Right forelimb (tissue), 1 donor: Measurements from ENCODE around the gene KIF15.
"Not testable (repeated sequence)": the region's sequence is repeated elsewhere in the genome, so short reads cannot be mapped to it uniquely, and the experiment has no call there.

Experiments used
- DNase-seq: peaks from one replicate; pipeline ENCODE4 v3.0.0-alpha.2; 2018

KIF15 gene

DNA sequence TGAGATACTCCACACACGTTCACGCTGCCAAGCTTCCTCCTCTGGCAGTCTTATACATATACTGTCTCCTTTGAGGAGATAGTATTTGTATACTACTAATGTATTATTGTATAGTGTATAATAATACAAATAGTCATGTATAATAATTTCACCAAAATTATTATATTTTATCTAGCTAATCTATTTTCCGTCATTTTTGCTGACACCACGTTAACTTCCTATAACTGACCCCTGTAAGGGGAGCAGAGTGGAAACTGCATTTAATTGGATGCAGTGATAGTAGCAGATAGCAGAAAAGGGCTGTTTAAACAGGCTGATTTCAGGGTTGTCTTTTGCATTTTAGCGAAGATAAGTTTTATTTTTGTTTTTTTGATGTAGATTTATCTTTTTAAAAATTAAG lies 69.6 kb downstream of the KIF15 start:
- no peak for DNase-seq

DNA sequence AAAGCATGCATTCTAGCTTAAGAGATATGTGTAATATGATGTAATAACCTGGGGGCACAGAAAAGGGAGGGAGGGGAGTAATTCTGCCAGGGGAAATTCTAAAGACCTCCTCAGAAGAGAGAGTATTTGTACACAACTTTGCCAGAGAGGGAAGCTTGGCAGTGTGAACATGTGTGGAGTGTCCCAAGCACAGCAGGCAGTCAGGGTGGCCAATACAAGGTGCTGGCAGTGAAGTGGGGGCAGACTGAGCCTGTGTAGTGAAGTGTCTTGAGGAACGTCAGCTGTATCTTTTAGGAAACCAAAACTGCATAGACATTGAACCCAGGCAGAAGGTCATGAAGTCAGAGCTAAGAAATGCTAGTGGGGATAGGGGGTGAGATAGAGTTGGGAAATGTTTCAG lies 70.4 kb downstream of the KIF15 start:
- no peak for DNase-seq

DNA sequence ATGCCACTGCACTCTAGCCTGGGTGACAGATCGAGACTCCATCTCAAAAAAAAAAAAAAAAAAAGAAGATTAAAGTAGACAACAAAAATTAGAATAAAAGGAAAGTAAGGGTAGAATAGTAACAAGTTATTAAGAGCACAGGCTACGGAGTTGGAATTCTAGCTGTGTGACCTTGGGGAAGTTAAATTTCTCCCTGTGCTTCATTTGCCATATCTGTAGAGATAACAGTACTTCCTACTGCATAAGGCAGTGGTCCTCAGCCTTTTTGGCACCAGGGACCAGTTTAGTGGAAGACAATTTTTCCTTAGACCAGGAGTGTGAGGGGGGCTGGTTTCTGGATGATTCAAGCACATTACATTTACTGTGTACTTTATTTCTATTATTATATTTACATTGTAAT lies 71.4 kb downstream of the KIF15 start:
- DNase-seq = no peak

DNA sequence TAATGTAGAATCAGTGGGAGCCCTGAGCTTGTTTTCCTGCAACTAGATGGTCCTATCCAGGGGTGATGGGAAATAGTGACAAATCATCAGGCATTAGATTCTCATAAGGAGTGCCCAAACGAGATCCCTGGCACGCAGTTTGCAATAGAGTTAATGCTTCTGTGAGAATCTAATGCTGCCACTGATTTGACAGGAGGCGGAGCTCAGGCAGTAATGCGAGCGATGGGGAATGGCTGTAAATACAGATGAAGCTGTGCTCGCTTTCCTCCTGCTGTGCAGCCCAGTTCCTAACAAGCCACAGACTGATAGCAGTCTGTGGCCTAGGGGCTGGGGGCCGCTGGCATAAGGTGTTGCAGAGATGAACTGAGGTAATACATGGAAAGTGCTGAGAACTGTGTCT lies 71.8 kb downstream of the KIF15 start:
- DNase-seq = no peak

DNA sequence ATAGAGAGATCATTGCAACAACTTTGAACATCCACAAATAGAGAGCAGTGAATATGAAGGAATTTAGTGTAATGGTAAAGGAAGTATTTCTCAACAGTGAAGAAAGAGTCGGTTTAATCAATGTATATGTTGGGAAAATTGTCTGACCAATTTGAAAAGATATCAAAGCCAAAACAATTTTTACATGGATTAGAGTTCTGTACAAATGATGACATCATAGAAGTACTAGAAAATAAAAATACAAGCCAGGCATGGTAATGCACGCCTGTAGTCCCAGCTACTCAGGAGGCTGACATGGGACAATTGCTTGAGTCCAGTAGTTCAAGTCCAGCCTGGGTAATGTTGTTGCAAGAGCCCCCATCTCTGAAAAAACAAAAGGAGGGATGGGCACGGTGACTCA lies 74.1 kb downstream of the KIF15 start:
- no peak for DNase-seq

DNA sequence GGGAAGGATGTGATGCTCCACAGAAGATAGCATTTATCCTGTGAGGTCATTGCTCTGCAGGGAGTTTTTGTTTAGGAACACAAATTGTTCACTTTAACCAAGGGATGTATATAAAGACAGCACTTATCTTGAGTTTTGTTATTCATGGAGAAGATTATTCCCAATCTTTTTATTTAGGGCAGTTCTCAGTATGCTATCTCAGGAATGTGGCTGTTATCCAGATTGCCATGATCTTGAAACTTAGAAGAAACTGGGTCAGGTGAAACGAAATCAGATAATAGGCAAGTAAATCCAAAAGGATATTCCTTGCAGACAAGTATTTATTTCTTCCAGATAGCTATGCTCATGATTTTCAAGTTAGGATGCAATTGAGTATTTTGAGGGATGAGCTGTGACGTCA lies 80.8 kb downstream of the KIF15 start:
- no peak for DNase-seq

DNA sequence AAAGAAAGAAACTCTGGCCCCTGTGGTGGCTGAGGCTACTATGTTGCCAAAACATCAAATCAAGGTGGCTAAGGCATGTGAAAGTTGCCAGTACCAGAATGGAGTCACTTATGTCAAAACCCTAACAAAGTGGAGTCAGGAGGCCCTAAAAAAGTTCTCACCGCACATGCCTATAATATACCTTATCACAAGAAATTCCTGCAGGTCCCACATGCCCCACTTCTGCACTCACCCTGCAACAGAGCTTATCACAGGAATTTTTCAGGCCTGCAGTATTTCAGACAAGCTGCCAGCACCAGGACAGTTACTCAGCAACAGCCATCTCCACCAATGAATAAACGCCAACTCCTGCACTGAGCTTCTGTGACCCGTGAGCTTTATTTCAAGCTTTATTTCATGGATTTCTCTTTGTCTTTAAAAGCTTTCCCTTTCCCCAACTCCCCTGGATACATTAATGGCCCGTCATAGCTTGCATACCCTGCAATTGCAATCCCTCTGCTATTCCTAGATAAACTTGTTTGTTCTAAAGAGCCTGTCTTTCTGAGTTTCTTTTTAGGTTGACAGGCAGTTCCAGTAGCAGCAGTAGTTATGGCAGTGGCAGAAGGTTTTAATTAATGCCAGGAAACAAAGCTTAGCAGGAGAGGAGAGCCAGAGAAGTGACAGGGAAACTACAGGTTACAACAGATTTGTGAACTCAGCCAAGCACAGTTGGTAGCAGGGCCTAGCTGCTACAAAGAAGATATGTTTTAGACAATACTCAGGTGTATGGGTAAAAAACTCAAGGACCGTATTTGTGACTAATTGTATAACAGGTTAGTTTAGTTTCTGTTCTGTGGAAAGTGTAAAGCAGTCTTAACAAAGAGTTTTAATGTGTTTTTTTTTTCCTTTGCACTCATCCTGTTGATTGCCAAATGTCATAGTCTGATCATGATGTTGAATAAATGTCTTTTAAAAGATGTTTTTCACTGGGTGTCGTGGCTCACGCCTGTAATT lies 84.2 kb downstream of the KIF15 start:
- no peak for DNase-seq

DNA sequence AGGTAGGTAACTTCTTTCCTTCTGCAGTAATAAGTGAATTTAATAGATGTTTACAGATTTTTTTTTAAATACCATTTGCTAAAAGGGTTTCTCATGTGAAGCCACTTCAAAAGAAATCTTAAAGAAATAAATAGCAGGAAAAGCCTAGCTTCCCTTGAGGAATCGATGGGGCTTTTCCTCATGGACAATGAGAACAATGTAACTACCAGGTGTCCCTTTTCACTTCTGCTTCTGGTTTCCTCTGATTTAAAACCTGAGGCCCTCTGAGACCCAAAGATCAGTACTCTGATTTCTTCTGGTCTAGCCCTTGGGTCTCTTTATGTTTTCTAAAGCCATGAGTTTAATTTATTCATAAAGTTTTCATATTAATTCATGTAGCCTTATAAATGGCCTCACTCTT lies 87.0 kb downstream of the KIF15 start:
- DNase-seq = no peak

DNA sequence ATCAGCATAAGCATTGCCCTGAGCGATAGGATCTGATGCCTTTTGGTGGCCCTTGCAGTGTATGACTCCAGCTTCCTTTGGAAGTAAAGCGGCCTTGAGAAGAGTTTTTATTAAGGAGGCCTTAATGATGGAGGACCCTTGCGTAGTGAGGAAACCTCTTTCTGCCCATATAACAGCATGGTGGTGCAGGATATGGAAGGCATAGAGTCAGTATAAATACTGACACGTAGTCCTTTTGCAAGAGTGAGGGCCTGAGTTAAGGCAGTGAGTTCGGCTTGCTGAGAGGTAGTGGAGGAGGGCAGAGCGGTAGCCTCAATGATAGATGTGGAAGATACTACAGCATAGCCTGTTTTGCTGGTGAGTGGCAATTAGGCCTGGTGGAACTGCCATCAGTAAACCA lies 95.1 kb downstream of the KIF15 start:
- not testable (repeated sequence) for DNase-seq

DNA sequence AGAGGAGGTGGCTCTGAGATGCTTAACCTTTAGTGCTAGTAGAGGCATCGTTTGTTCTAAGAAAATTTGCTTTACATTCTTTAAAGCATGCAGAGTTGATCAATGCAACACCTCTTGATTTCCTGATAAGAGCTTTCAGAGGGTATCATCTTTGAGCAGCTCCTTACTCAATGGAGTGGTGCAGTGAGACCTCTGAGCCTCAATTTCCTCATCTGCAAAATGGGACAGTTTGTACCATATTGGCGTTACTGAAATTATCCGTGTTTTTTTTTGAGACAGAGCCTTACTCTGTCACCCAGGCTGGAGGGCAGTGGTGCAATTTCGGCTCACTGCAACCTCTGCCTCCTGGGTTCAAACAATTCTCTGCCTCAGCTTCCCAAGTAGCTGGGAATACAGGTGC lies 98.5 kb downstream of the KIF15 start:
- no peak for DNase-seq

DNA sequence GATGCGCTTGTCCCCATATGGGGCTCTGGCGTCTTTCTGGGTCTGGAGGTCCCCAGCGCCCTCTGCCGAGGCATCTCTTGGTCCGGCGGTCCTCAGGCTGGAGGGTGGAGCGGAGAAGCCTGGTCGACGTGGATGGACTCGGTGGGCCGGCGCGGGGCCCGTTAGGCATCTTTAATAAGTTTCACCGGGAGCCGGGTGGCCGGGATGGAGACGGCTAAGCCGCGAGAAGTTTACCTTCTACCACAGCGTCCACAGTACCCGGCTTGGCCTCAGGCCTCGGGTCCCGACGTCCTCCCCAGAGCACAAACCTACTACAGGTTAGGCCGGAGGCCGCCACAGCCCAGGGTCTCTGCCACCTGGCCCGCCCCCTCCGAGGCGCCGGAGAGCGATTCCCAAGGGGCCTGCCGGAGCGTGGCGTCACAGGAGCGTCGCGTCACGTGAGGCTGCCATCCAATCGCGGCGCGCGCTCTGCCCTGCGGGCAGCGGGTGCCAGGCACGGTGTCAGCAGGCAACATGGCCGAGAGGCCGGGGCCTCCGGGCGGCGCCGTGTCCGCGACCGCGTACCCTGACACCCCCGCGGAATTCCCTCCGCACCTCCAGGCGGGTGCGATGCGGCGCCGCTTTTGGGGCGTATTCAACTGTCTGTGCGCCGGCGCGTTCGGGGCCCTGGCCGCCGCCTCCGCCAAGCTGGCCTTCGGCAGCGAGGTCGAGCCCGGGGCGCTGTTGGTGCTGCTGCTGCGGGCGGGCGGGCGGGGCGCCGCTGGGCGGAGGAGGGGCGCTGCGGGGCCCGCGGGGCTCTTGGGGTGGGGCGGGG lies 100.0 kb downstream of the KIF15 start, which contains the start of gene TMEM42:
TMEM42 (plus strand) TSS at position 501 of the 814 bp plus-strand sequence; CDS start at position 514, 13 bp downstream.
- peak; percentile 96 for DNase-seq

DNA sequence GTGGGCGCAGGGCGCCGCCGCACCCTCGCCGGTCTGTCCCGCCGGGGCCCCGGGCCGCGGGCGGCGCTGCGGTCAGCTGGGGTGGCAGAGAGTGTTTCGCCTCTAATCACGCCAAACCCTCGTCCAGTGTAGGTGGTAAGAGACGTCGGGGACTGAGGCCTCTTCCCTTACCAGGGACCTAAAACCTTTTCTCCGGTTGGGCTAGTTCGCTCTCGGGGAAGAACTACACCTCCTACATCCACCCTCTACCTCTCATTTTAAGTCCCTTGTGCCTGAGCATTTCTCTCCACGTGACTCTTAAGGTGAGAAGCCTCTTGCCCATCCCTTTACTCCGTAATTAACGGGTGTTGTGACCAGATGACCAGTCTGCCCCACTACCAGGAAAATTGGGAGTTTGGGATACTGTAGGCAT lies 100.6 kb downstream of the KIF15 start:
- no peak for DNase-seq

DNA sequence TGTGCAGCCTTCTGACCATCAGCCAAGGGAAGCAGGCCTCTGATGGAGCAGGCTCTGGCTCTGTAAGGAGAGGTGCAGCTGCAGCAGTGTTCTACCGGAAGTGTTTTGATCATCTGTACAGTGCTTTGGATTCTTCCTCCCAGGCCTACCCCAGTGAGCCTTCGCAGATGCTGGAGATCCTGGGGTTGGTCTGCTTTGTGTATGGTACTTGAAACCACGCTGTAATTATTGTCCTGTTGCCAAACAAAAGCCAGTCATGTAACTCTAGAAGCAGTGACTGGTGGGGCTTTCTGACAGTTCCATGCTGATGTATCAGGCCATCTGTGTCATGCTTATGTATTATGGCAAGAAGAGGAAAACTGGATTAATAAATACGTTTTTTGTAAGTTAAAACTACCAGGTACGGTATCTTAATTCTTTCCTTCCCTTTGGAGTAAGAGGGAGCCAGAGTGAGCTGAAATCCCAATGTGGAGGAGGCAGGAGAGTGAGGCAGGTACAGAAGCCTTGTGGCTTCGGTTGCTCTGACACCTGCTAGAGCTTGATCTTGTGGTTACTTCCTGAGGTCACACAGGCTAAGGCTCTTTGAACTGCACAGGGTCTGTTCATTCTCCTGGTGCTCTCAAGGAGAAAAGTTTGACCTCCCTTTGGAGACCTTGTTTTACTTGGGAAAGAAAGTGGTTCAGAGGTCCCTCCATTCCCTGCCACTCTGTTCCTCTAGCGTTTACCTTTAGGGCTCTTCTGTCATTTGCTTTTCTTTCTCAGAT lies 103.9 kb downstream of the KIF15 start:
- no peak for DNase-seq

DNA sequence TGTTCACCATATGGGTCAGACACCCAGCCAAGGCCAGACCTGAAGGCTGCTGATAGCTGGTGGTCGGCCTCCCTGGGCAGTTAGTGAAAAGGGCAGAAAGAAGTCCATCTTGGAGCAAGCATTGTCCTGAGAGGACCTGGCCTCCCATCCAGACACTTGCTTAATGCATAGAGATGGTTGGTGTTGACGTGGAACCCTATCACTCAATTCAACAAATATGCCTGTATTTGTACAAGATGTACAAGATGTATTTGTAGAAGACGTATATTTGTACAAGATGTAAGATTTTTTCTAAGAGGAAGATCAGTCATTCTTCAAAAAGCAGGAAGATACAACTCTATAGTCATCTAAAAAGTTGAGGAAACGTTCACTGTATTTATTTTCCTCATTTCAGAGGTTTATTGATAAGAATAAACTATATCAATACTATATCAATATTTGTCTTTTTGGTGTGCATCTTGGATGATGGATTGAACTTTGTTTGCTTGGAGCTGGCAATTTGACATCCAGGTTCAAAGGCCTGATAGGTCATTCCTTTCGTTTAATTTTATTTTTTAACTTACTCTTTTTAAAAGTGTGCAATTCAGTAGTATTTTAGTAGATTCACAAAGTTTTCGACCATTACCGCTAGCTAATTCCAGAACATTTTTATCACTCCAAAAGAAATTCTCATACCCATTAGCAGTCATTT lies 106.0 kb downstream of the KIF15 start:
- DNase-seq = no peak

DNA sequence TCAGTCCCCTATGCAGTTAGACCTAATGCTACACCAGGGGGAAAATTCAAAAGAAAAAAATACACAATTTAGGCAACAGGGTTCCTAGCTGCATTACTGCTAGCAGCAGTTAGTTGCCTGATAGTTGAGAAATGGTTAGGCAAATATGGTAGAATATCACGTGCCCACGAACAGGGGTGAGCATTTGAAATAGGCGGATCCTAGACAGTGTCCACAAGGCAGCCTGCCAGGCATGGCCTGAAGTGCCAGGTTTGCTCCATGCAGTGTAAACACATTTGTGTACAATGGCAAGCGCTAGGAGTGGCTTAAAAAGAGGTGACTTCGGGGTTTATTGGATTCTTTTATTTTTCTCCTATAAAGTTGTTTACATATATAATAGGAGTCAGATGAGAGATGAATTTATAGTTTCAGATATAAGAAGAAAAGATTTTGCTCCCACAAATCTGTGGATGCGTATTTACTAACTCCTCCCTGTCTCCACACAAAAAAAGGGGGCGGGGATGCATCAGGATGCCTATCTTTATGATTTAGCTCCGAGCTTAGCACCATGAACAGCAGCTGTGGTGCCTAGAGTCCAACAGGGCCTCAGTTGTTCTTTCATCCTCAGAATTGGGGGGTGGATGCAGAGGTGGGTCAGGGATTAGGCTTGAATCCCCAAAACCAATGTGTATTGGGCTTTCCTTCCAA lies 108.9 kb downstream of the KIF15 start:
- no peak for DNase-seq

DNA sequence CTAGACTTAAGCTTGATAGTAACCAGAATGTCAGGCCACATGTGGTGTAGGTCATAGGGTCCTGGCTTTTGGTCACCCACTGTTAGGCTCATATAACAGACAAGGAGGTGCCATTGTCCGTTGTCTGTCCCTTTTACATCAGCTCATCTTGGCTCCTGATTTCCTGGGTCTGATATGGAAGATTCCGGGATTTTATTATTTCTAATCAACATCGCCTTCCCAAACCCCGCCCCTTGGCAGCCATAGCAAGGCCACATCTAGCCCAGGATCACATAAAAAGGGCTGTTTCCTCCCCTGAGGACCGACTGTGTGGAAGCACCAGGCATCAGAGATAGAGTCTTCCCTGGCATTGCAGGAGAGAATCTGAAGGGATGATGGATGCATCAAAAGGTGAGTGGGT lies 112.7 kb downstream of the KIF15 start, which contains the start of gene TGM4:
TGM4 (plus strand) TSS at position 301 of the 400 bp plus-strand sequence; CDS start at position 372, 71 bp downstream.
- no peak for DNase-seq

DNA sequence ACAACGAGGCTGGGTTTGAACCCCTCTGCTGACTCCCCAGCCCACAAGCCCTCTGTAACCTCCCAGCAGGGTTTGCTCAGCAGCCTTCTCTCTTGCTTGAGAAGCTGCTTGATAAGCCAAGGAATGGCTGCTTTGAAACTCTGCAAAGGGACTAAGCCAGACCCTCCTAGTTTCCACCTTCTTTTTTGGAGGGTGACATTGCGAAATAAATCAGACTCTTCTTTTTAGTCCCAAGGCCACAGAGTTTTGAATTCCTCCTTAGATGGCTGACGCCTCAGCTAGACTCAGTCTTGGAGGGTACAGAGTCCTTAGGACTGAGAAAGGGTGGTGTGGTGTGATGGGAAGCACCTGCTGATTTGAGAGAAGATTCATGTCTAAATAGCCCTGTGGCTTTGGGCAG lies 114.0 kb downstream of the KIF15 start:
- DNase-seq = no peak

DNA sequence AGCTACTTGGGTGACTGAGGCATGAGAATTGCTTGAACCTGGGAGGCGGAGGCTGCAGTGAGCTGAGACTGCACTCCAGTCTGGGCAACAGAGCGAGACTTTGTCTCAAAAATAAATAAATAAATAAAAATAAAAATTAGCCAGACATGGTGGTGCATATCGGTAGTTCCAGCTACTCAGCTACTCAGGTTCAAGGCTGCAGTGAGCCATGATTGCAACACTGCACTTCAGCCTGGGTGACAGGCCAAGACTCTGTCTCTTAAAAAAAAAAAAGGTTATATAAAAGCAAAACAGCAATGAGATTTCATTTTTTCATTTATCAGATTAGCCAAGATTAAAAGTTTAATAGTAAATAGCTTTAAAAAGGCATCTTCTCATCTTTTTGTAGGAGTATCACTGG lies 115.7 kb downstream of the KIF15 start:
- DNase-seq = no peak

DNA sequence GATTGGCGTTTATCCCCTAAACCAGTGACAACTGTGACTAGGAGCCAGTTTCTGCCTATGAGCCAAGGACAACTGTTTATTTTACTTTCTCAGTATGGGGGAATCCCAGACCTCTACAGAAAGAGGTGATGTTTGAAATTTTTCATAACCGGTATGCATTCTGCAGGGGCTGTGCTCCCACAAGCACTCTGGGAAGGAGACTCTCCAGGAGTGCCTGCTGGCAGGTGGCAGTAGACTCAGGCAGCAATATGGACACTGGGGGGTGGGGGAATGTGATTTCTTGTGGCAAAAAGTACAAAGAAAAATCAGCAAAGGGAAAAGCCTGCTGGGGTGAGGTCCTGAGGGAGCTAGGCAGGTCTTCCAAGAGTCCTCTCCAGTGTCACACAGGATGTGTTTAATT lies 118.7 kb downstream of the KIF15 start:
- DNase-seq = no peak

DNA sequence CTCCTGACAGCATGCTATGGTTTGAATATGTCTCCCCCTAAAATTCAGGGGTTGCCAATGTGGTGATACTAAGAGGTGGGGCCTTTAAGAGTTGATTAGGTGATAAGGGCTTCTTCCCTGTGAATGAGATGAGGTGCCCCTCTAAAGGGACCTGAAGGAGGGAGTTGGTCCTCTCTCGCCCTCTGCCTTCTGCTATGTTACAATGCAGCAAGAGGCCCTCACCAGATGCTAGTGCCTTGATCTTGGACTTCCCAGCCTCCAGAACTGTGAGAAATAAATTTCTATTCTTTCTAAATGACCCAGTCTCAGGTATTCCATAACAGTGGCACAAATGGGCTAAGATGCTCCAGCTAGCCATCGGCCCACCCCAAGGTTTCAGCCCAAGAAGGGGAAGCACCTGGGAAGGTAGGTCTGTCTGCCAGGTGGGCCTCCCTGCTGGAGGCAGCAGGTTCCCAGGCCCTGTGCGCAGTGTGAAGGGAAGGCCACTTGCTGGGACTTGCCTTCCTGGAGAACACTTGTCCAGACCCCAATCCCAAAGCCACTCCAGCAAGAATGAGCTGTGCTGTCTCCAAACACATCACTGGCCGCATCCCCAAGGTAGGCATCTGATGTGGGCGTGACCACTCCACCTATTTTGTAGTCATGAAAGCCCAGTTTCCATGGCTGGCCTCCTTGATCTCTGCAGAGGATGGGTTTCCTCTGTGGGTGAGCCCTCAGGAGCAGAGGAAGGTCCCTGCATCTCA lies 121.8 kb downstream of the KIF15 start:
- DNase-seq = no peak

DNA sequence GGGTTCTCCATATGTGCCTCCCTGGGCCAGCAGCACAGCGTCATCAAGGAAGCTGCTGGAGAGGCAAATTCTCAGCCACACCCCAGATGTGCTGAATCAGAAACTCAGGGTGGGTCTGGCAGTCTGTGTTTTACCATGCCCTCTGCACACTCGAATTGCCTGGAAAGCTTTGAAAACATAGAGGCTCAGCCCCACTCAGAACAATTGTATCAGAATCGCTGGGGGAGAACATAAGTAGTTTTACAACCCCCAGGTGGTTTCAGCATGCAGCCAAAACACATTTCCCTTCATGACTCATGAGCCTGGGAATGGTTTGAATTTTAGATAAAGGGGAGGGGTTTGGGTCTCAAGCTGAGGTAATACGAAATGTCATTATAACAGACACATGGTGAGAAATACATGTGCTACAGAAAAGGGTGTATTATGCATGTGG lies 122.4 kb downstream of the KIF15 start:
- peak; percentile 53 for DNase-seq
